ENCODE measurements around the gene TMPO. TPM values are rescaled to one million over a fixed set of nuclear protein-coding genes. Genes with fewer than 3 reads are reported as not detected.

Gene TMPO
- total and polyA plus RNA-seq, 10 of the 15 experiments (the other 5 are each of a cell fraction or from before 2014, with no cell fraction given): 79.8 to 246 (median 179) TPM

DNA sequence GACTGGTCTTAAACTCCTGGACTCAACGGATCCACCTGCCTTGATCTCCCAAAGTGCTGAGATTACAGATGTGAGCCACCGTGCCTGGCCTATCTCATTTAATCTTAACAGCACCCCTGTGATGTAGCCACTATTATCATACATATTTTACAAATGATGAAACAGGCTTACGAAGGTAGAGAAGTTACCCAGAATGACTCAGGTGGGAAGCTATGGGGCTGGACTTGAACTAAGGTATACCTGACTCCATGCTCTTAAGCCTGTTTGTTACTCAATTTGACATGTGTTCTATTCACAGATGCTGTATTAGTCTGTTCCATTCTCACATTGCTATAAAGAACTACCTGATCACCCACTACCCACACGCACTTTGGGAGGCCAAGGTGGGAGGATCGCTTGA is 36.8 kb upstream of the TMPO start (continued):
- TF ChIP-seq E4F1 (IDR thresholded peaks at IDR 0.05; ENCODE audit: borderline replicate concordance, partially characterized antibody) (no peak), SP1 (IDR thresholded peaks at IDR 0.05; ENCODE audit: low read depth, low read length) (no peak), MYC (IDR thresholded peaks at IDR 0.05; ENCODE audit: insufficient read depth, insufficient read length, insufficient replicate concordance, low read length, severe bottlenecking) (no peak), SPI1 (IDR thresholded peaks at IDR 0.05; ENCODE audit: borderline replicate concordance, insufficient read depth, low read depth, low read length) (no peak), DPF2 (IDR thresholded peaks at IDR 0.05) (no peak), MTA3 (IDR thresholded peaks at IDR 0.05; ENCODE audit: borderline replicate concordance, low read length) (no peak), ASH2L (IDR thresholded peaks at IDR 0.05; ENCODE audit: borderline replicate concordance, low read depth) (no peak), FOS (IDR thresholded peaks at IDR 0.05; ENCODE audit: borderline replicate concordance, extremely low read depth, insufficient read length) (no peak)

DNA sequence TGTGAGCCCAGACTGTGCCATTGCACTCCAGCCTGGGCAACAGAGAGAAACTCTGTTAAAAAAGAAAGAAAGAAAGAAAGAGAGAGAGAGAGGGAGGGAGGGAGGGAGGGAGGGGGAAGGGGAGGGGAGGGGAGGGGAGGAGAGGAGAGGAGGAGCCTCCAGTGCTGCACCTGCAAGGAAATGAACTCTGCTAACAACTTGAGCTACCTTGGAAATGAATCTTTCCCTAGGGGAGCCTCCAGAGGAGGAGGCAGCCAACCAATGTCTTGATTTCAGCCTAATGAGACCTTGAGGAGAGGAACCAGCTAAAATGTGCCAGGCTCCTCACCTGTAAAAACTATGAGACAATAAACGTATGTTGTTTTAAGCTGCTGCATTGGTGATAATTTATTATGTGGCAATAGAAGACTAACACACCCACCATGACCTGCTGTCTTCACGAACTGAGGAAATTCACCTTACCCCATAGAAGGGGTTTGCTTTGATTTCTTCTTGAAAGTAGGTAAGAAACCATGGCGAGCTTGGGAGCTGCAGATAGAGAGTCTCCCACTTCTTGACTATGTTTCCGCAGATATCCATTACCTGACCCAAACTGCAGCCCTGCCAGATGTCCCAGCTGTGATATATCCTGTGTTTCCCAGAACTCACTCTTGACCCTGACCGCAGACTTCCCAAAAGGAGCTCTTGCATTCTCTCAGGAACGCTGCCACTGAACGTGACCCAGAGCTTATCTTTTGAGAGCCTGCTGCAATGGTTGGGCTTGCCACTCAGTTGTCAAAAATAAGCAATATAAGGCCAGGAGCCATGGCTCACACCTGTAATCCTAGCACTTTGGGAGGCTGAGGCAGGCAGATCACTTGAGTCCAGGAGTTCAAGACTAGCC is 31.5 kb upstream of the TMPO start:
- intact Hi-C loops (cut with micrococcal nuclease; ENCODE audit: unreplicated experiment): no loop called here
- H3K9ac ChIP-seq (ENCODE audit: control insufficient read depth, insufficient read depth, low read length): no peak overlapping the region
- no peaks in the 10 kb centered on the region; a peak in 1 of 4 replicates for H3K27me3 ChIP-seq (replicated peaks in 1 of 2; ENCODE audit: control insufficient read depth in 2 of 2, insufficient read depth in 2 of 2, low read length in 1 of 2)
- H3K4me2 ChIP-seq (ENCODE audit: control insufficient read depth, insufficient read depth): no peak overlapping the region
- POLR2A ChIA-PET: no interaction called here
- no peaks in the 10 kb centered on the region for H3K4me1 ChIP-seq (ENCODE audit: control insufficient read depth, insufficient read depth, low read length)
- RAD21 ChIA-PET (ENCODE audit: unreplicated experiment): no interaction called here
- H4K20me1 ChIP-seq (ENCODE audit: control insufficient read depth, insufficient read depth): no peaks in the 10 kb centered on the region
- no peak overlapping the region for H3K4me3 ChIP-seq
- SMC1A ChIA-PET (ENCODE audit: uncharacterized antibody, unreplicated experiment): no interaction called here
- no peak overlapping the region for H2AFZ ChIP-seq (ENCODE audit: control insufficient read depth, low read depth, low read length)
- FAIRE-seq: no peak
- CTCF ChIA-PET: interaction anchor here (1.0 kb wide), 1 partner anchor 49 kb away, joined by 4 read pairs; no protein-coding TSS in a partner anchor
- no TSS peak for BruUV-seq (replicated peaks)
- no peak for ATAC-seq
- H3K9me3 ChIP-seq (replicated peaks; ENCODE audit: control insufficient read depth, insufficient read depth, low read length): no peaks in the 10 kb centered on the region
- no peak overlapping the region for H3K27ac ChIP-seq (ENCODE audit: control insufficient read depth, insufficient read depth)
- no peaks in the 10 kb centered on the region for H3K36me3 ChIP-seq (ENCODE audit: control insufficient read depth in 2 of 2, insufficient read depth in 2 of 2, low read length in 1 of 2)
- no peak for DNase-seq (ENCODE audit: low read depth, low spot score)
- H3K79me2 ChIP-seq (ENCODE audit: control insufficient read depth, insufficient read depth, low read length): no peaks in the 10 kb centered on the region
- WGBS (ENCODE audit: insufficient coverage, insufficient replicate concordance, low lambda C conversion rate, missing lambda C conversion rate): 59% methylated on average over 7 of the region's 7 CpGs
- in situ Hi-C loops (cut with MboI): no loop called here
- TF ChIP-seq MLLT1 (IDR thresholded peaks at IDR 0.05) (no peak), DPF2 (IDR thresholded peaks at IDR 0.05) (no peak), ZZZ3 (IDR thresholded peaks at IDR 0.05; ENCODE audit: control insufficient read depth, insufficient read length, low read depth) (no peak), PAX8 (IDR thresholded peaks at IDR 0.05) (no peak)
- TF ChIP-seq, protein P1, sequence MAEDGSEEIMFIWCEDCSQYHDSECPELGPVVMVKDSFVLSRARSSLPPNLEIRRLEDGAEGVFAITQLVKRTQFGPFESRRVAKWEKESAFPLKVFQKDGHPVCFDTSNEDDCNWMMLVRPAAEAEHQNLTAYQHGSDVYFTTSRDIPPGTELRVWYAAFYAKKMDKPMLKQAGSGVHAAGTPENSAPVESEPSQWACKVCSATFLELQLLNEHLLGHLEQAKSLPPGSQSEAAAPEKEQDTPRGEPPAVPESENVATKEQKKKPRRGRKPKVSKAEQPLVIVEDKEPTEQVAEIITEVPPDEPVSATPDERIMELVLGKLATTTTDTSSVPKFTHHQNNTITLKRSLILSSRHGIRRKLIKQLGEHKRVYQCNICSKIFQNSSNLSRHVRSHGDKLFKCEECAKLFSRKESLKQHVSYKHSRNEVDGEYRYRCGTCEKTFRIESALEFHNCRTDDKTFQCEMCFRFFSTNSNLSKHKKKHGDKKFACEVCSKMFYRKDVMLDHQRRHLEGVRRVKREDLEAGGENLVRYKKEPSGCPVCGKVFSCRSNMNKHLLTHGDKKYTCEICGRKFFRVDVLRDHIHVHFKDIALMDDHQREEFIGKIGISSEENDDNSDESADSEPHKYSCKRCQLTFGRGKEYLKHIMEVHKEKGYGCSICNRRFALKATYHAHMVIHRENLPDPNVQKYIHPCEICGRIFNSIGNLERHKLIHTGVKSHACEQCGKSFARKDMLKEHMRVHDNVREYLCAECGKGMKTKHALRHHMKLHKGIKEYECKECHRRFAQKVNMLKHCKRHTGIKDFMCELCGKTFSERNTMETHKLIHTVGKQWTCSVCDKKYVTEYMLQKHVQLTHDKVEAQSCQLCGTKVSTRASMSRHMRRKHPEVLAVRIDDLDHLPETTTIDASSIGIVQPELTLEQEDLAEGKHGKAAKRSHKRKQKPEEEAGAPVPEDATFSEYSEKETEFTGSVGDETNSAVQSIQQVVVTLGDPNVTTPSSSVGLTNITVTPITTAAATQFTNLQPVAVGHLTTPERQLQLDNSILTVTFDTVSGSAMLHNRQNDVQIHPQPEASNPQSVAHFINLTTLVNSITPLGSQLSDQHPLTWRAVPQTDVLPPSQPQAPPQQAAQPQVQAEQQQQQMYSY (CRISPR knock-in tag; IDR thresholded peaks at IDR 0.05): no peak

Measured in GM12878 (cell line).